ENCODE results near the gene GTF3C2.
A peak's percentile ranks its signal among the peaks of the same experiment; 100 is the strongest.

GTF3C2 gene

GRCh38 chr2:27378096-27378808 lies 21.7 kb upstream of the GTF3C2 start:
- ATAC-seq (ENCODE audit: low read depth) (no peak), DNase-seq (ENCODE audit: low spot score in 2 of 2) (no peak)
- peaks cover 18% of the 10 kb centered on the region for H3K36me3 Mint-ChIP-seq
- H3K27me3 Mint-ChIP-seq = no peaks in the 10 kb centered on the region
- H3K9me3 Mint-ChIP-seq = no peaks in the 10 kb centered on the region
- H3K4me1 Mint-ChIP-seq = peaks cover 27% of the 10 kb centered on the region
- no peak overlapping the region for H3K27ac Mint-ChIP-seq
- H3K4me3 Mint-ChIP-seq = no peak overlapping the region

GRCh38 chr2:27377618-27378095 lies 21.1 kb upstream of the GTF3C2 start:
- ATAC-seq (ENCODE audit: low read depth) = no peak
- H3K4me3 Mint-ChIP-seq = no peak overlapping the region
- H3K27me3 Mint-ChIP-seq = no peaks in the 10 kb centered on the region
- no peaks in the 10 kb centered on the region for H3K9me3 Mint-ChIP-seq
- peaks cover 31% of the 10 kb centered on the region for H3K4me1 Mint-ChIP-seq
- H3K36me3 Mint-ChIP-seq = peaks cover 21% of the 10 kb centered on the region
- no peak for DNase-seq (ENCODE audit: low spot score in 2 of 2)
- H3K27ac Mint-ChIP-seq = no peak overlapping the region

- no peak for ATAC-seq (ENCODE audit: low read depth)
- Mint-ChIP-seq H3K9me3 (no peaks in the 10 kb centered on the region), H3K4me1 (peaks cover 36% of the 10 kb centered on the region), H3K4me3 (no peak overlapping the region), H3K36me3 (peaks cover 21% of the 10 kb centered on the region), H3K27ac (no peak overlapping the region), H3K27me3 (no peaks in the 10 kb centered on the region)
- DNase-seq (ENCODE audit: low spot score in 2 of 2) = no peak
Measured at GRCh38 chr2:27376866-27377617, 20.5 kb upstream of the GTF3C2 start.

GRCh38 chr2:27376151-27376865 lies 19.7 kb upstream of the GTF3C2 start:
- H3K36me3 Mint-ChIP-seq = peaks cover 20% of the 10 kb centered on the region
- peaks cover 38% of the 10 kb centered on the region for H3K4me1 Mint-ChIP-seq
- no peak overlapping the region for H3K27ac Mint-ChIP-seq
- H3K4me3 Mint-ChIP-seq = no peak overlapping the region
- ATAC-seq (ENCODE audit: low read depth) = no peak
- H3K9me3 Mint-ChIP-seq = no peaks in the 10 kb centered on the region
- H3K27me3 Mint-ChIP-seq = no peaks in the 10 kb centered on the region
- DNase-seq (ENCODE audit: low spot score in 2 of 2) = no peak

GRCh38 chr2:27375513-27376099 lies 19.0 kb upstream of the GTF3C2 start:
- Mint-ChIP-seq H3K27me3 (no peaks in the 10 kb centered on the region), H3K9me3 (no peaks in the 10 kb centered on the region), H3K4me1 (peaks cover 35% of the 10 kb centered on the region), H3K36me3 (peaks cover 19% of the 10 kb centered on the region), H3K27ac (no peak overlapping the region), H3K4me3 (no peak overlapping the region)
- ATAC-seq (ENCODE audit: low read depth) (no peak), DNase-seq (ENCODE audit: low spot score in 2 of 2) (no peak)

GRCh38 chr2:27373567-27373966 lies 17.0 kb upstream of the GTF3C2 start:
- Mint-ChIP-seq H3K4me3 (no peak overlapping the region), H3K27ac (no peak overlapping the region), H3K9me3 (no peaks in the 10 kb centered on the region), H3K27me3 (no peaks in the 10 kb centered on the region), H3K4me1 (peaks cover 29% of the 10 kb centered on the region), H3K36me3 (peaks cover 22% of the 10 kb centered on the region)
- ATAC-seq (ENCODE audit: low read depth) (no peak), DNase-seq (ENCODE audit: low spot score in 2 of 2) (no peak)

- Mint-ChIP-seq H3K27me3 (no peaks in the 10 kb centered on the region), H3K36me3 (peaks cover 22% of the 10 kb centered on the region), H3K4me3 (no peak overlapping the region), H3K27ac (peak overlapping the region; percentile 85), H3K4me1 (peaks cover 30% of the 10 kb centered on the region), H3K9me3 (no peaks in the 10 kb centered on the region)
- DNase-seq (ENCODE audit: low spot score in 2 of 2) (no peak), ATAC-seq (ENCODE audit: low read depth) (no peak)
Measured at GRCh38 chr2:27372937-27373336, 16.4 kb upstream of the GTF3C2 start.

- peaks cover 28% of the 10 kb centered on the region for H3K4me1 Mint-ChIP-seq
- peak; percentile 39 to 42 for DNase-seq (ENCODE audit: low spot score in 2 of 2)
- H3K4me3 Mint-ChIP-seq = peak overlapping the region; percentile 88
- ATAC-seq (ENCODE audit: low read depth) = peak; percentile 25
- H3K27ac Mint-ChIP-seq = peak overlapping the region; percentile 85
- peaks cover 31% of the 10 kb centered on the region for H3K36me3 Mint-ChIP-seq
- no peaks in the 10 kb centered on the region for H3K27me3 Mint-ChIP-seq
- no peaks in the 10 kb centered on the region for H3K9me3 Mint-ChIP-seq
Measured at GRCh38 chr2:27370816-27371620, 14.5 kb upstream of the GTF3C2 start.

- H3K4me3 Mint-ChIP-seq = peak within 1 kb of the TSS; percentile 88
- peak within 1 kb of the TSS; percentile 85 for H3K27ac Mint-ChIP-seq
- peaks cover 28% of the 10 kb centered on the region for H3K4me1 Mint-ChIP-seq
- peak; percentile 97 to 98 for DNase-seq (ENCODE audit: low spot score in 2 of 2)
- no peaks in the 10 kb centered on the region for H3K9me3 Mint-ChIP-seq
- no peaks in the 10 kb centered on the region for H3K27me3 Mint-ChIP-seq
- peak; percentile 85 for ATAC-seq (ENCODE audit: low read depth)
- H3K36me3 Mint-ChIP-seq = peaks cover 30% of the 10 kb centered on the region
Measured at GRCh38 chr2:27370026-27370815, 13.7 kb upstream of the GTF3C2 start, which contains the start of the genes EIF2B4 and SNX17. EIF2B4 (minus strand) TSS chr2:27370338; CDS start chr2:27370314, 24 bp downstream. SNX17 (plus strand) TSS chr2:27370616; CDS start chr2:27370744, 128 bp downstream.

- DNase-seq (ENCODE audit: low spot score in 2 of 2) (no peak), ATAC-seq (ENCODE audit: low read depth) (no peak)
- Mint-ChIP-seq H3K36me3 (peaks cover 26% of the 10 kb centered on the region), H3K27ac (peak overlapping the region; percentile 83), H3K9me3 (no peaks in the 10 kb centered on the region), H3K4me1 (peaks cover 26% of the 10 kb centered on the region), H3K4me3 (peak overlapping the region; percentile 88), H3K27me3 (no peaks in the 10 kb centered on the region)
Measured at GRCh38 chr2:27369471-27370025, 13.0 kb upstream of the GTF3C2 start.

- Mint-ChIP-seq H3K9me3 (no peaks in the 10 kb centered on the region), H3K27me3 (no peaks in the 10 kb centered on the region), H3K4me3 (no peak overlapping the region), H3K4me1 (peaks cover 3% of the 10 kb centered on the region), H3K27ac (no peak overlapping the region), H3K36me3 (peaks cover 19% of the 10 kb centered on the region)
- no peak for ATAC-seq (ENCODE audit: low read depth)
- DNase-seq (ENCODE audit: low spot score in 2 of 2) = no peak
Measured at GRCh38 chr2:27363933-27364332, 7.4 kb upstream of the GTF3C2 start.

GRCh38 chr2:27362678-27363420 lies 6.3 kb upstream of the GTF3C2 start:
- Mint-ChIP-seq H3K36me3 (peaks cover 18% of the 10 kb centered on the region), H3K27ac (no peak overlapping the region), H3K9me3 (no peaks in the 10 kb centered on the region), H3K4me1 (peaks cover 7% of the 10 kb centered on the region), H3K4me3 (no peak overlapping the region), H3K27me3 (no peaks in the 10 kb centered on the region)
- no peak for ATAC-seq (ENCODE audit: low read depth)
- DNase-seq (ENCODE audit: low spot score in 2 of 2) = no peak
